ENCODE measurements around the gene AANAT. TPM values are rescaled to one million over a fixed set of nuclear protein-coding genes. Genes with fewer than 3 reads are reported as not detected.

Gene AANAT
- total and polyA plus RNA-seq, 2 donors (not counting 3 experiments of a cell fraction or from before 2014, with no cell fraction given), result not detected

DNA sequence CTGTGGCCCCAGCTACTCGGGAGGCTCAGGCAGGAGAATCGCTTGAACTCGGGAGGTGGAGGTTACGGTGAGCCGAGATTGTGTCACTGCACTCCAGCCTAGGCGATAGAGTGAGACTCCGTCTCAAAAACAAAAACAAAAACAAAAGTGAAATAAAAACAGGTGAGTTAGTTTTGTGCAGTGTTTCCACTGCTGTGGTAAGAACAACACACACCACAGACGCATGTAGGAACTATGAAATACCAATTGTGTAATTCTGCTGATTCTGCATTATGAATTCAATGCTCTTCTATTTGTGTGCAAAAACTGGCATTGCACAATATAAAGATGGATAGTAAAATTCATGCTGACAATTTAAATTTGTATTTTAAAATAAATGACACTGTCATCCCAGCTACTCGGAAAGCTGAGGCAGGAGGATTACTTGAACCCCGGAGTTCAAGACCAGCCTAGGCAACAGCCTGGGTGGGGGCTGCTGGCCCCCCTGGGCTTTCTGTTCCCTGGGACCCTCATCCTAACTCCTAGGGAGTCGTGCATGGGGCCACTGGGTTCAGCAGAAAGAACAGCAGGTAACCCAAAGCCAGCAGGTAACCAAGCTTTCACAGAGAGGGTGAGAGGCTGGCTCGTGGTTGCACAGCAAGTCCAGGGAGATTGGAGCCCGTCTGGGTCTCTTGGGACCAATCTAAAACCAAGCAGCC is 44.4 kb downstream of the AANAT start:
- no peaks in the 10 kb centered on the region for H3K4me1 ChIP-seq (ENCODE audit: control insufficient read depth, extremely low read depth, insufficient read depth, low read length)
- H3K9ac ChIP-seq (replicated peaks; ENCODE audit: extremely low read depth, insufficient read depth, low read length), result no peak overlapping the region
- H3K79me2 ChIP-seq (ENCODE audit: control insufficient read depth, insufficient read depth, low read length), result no peaks in the 10 kb centered on the region
- FAIRE-seq, result no peak
- no peak overlapping the region for H2AFZ ChIP-seq (ENCODE audit: low read depth, low read length)
- H3K4me3 ChIP-seq (replicated peaks in 1 of 3; ENCODE audit: insufficient read depth in 1 of 3, low read depth in 1 of 3, low read length in 3 of 3), result no peak overlapping the region
- H3K27me3 ChIP-seq (ENCODE audit: control insufficient read depth in 2 of 2, insufficient read depth in 2 of 2, low read length in 2 of 2), result peaks cover 0 to 4% of the 10 kb centered on the region in 2 experiments
- no peak overlapping the region for H3K27ac ChIP-seq (ENCODE audit: insufficient read depth, low read depth, low read length)
- intact Hi-C loops (cut with micrococcal nuclease), result no loop called here
- ChIA-PET CTCF (interaction anchor here (0.8 to 2.4 kb wide), 10 partner anchors 9 to 112 kb away, joined by 3 to 10 read pairs (median 6); partner anchors contain the start of genes AANAT and ST6GALNAC2), POLR2A (no interaction called here)
- no TSS peak for BruUV-seq (replicated peaks)
- dilution Hi-C loops (cut with MboI; ENCODE audit: extremely low pct_ligation_motif_present, low sequenced_read_pairs), result no loop called here
- no peaks in the 10 kb centered on the region for H3K9me1 ChIP-seq (replicated peaks; ENCODE audit: control insufficient read depth, extremely low read depth, insufficient read depth, low read length)
- no peaks in the 10 kb centered on the region for H3K9me3 ChIP-seq (replicated peaks; ENCODE audit: control insufficient read depth, insufficient read depth, low read length)
- TF ChIP-seq JUN (IDR thresholded peaks at IDR 0.05; ENCODE audit: borderline replicate concordance, insufficient read depth, insufficient read length, low read depth), result no peak
- no peak for TF ChIP-seq GATA2 (IDR thresholded peaks at IDR 0.05; ENCODE audit: insufficient read depth, insufficient read length, low read depth, low read length)
- no peak for TF ChIP-seq EZH2 (IDR thresholded peaks at IDR 0.05; ENCODE audit: borderline replicate concordance, low read depth, low read length, severe bottlenecking)
- TF ChIP-seq, protein P1, sequence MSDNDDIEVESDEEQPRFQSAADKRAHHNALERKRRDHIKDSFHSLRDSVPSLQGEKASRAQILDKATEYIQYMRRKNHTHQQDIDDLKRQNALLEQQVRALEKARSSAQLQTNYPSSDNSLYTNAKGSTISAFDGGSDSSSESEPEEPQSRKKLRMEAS (IDR thresholded peaks at IDR 0.05; ENCODE audit: insufficient read depth, insufficient read length), result no peak
- no peak for TF ChIP-seq MYC (IDR thresholded peaks at IDR 0.05; ENCODE audit: low read depth, low read length)
- TF ChIP-seq POLR2AphosphoS5 (IDR thresholded peaks at IDR 0.05; ENCODE audit: insufficient read depth, low read depth, low read length), result no peak
- no peak for TF ChIP-seq POLR2A (IDR thresholded peaks at IDR 0.05; ENCODE audit: low read depth, low read length)
- TF ChIP-seq, protein P2, sequence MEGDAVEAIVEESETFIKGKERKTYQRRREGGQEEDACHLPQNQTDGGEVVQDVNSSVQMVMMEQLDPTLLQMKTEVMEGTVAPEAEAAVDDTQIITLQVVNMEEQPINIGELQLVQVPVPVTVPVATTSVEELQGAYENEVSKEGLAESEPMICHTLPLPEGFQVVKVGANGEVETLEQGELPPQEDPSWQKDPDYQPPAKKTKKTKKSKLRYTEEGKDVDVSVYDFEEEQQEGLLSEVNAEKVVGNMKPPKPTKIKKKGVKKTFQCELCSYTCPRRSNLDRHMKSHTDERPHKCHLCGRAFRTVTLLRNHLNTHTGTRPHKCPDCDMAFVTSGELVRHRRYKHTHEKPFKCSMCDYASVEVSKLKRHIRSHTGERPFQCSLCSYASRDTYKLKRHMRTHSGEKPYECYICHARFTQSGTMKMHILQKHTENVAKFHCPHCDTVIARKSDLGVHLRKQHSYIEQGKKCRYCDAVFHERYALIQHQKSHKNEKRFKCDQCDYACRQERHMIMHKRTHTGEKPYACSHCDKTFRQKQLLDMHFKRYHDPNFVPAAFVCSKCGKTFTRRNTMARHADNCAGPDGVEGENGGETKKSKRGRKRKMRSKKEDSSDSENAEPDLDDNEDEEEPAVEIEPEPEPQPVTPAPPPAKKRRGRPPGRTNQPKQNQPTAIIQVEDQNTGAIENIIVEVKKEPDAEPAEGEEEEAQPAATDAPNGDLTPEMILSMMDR (IDR thresholded peaks at IDR 0.05; ENCODE audit: extremely low read depth in 1 of 2, insufficient read depth in 1 of 2, low read depth in 1 of 2, low read length in 2 of 2), result no peak
- TF ChIP-seq FOS (IDR thresholded peaks at IDR 0.05; ENCODE audit: borderline replicate concordance, insufficient read depth, low read length), result no peak
- no peaks in the 10 kb centered on the region for H4K20me1 ChIP-seq (replicated peaks; ENCODE audit: control insufficient read depth, extremely low read depth, insufficient read depth, low read length)
- no peak overlapping the region for H3K4me2 ChIP-seq (ENCODE audit: insufficient read depth, low read length)
- H3K36me3 ChIP-seq (ENCODE audit: control insufficient read depth in 2 of 2, extremely low read depth in 1 of 2, insufficient read depth in 2 of 2, low read length in 2 of 2), result no peaks in the 10 kb centered on the region
- DNase-seq (ENCODE audit: low read depth, low spot score), result no peak

Measured in endothelial cell of umbilical vein (primary cell).